SH-SY5Y (cell line): ENCODE measurements around the gene BIRC2.

Experiments used
- GATA2 ChIP-seq: IDR thresholded peaks from 2 replicates; pipeline ENCODE4 v1.6.1; 2011; ENCODE audit warnings: mild to moderate bottlenecking, low read depth, low read length
- GATA3 ChIP-seq: IDR thresholded peaks from 2 replicates; pipeline ENCODE4 v1.6.1; 2011; ENCODE audit warnings: low read depth, mild to moderate bottlenecking, low read length, moderate library complexity

DNA sequence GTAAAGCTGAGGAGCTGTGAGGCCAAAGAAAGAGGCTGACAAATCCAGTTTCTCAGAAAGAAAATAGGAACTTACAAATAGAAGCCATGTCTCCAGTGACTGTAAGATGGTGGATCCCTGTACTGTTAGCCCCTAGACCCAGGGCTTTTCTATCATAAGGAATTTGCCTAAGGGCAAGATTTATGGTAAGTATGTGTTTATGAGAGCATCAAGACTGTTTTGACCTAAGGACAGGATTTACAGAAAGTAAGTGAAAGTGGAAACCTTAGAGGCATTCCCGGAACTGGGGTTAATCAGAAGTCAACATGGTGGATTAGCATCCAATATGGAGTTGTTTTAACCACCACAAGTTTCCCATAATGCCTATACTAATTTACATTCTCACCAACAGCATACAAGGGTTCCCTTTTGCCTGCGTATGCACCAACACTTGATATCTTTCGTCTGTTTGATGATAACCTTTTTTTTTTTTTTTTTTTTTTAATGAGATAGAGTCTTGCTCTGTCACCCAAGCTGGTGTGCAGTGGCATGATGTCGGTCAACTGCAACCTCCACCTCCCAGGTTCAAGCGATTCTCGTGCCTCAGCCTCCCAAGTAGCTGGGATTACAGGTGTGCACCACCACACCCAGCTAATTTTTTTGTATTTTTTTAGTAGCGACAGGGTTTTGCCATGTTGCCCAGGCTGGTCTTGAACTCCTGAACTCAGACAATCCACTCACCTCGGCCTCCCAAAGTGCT is 40.2 kb downstream of the BIRC2 start:
- TF ChIP-seq GATA3 = no peak
- TF ChIP-seq GATA2 = no peak
